GM21737 (cell line): Measurements from ENCODE around the gene PA2G4.

Source experiments
- ATAC-seq: cut with Tn5 transposase; IDR thresholded peaks from one replicate; pipeline ENCODE4 v1.9.1; 2021; ENCODE audit warnings: mild to moderate bottlenecking, moderate library complexity; ENCODE audit not compliant: unreplicated experiment

The PA2G4 gene

GRCh38 chr12:56122637-56123036 is 18.3 kb downstream of the PA2G4 start:
- ATAC-seq, result no peak

GRCh38 chr12:56124133-56124532 is 19.8 kb downstream of the PA2G4 start:
- no peak for ATAC-seq

GRCh38 chr12:56126732-56127239 is 22.4 kb downstream of the PA2G4 start:
- ATAC-seq, result no peak

- ATAC-seq, result no peak
These were observed 23.1 kb downstream of the PA2G4 start for GRCh38 chr12:56127485-56127887.

- ATAC-seq, result peak; percentile 87
These were observed 23.7 kb downstream of the PA2G4 start, which contains the start of gene ESYT1 for GRCh38 chr12:56127888-56128669. Gene ESYT1, plus strand, starts transcription at chr12:56128267. Its CDS starts 53 bp downstream, at chr12:56128320.

GRCh38 chr12:56128670-56129205 is 24.4 kb downstream of the PA2G4 start:
- no peak for ATAC-seq

GRCh38 chr12:56129206-56129941 is 25.0 kb downstream of the PA2G4 start:
- peak; percentile 29 for ATAC-seq

GRCh38 chr12:56129942-56130495 is 25.7 kb downstream of the PA2G4 start:
- ATAC-seq, result no peak

GRCh38 chr12:56130876-56131275 is 26.5 kb downstream of the PA2G4 start:
- no peak for ATAC-seq

GRCh38 chr12:56134897-56135296 is 30.5 kb downstream of the PA2G4 start:
- no peak for ATAC-seq

- no peak for ATAC-seq
These were observed 33.7 kb downstream of the PA2G4 start for GRCh38 chr12:56137853-56138571.

GRCh38 chr12:56141946-56142784 is 37.8 kb downstream of the PA2G4 start:
- no peak for ATAC-seq

- ATAC-seq, result no peak
These were observed 38.9 kb downstream of the PA2G4 start for GRCh38 chr12:56143217-56143616.

- ATAC-seq, result no peak
These were observed 39.5 kb downstream of the PA2G4 start for GRCh38 chr12:56143870-56144269.

GRCh38 chr12:56145217-56145616 is 40.9 kb downstream of the PA2G4 start:
- no peak for ATAC-seq

GRCh38 chr12:56146492-56147460 is 42.4 kb downstream of the PA2G4 start:
- no peak for ATAC-seq

GRCh38 chr12:56150563-56150962 is 46.2 kb downstream of the PA2G4 start:
- no peak for ATAC-seq

- peak; percentile 39 for ATAC-seq
These were observed 47.3 kb downstream of the PA2G4 start for GRCh38 chr12:56151672-56152131.
